Cardiac muscle cell (in vitro differentiated cells and primary cell): ENCODE measurements around the gene TAF1. TPM values are rescaled to one million over a fixed set of nuclear protein-coding genes. Genes with fewer than 3 reads are reported as not detected.
"Not testable (repeated sequence)": the region's sequence is repeated elsewhere in the genome, so short reads cannot be mapped to it uniquely, and the experiment has no call there.

ENCODE experiments used
- DNase-seq, 2 donors: peaks; one replicate each; pipeline versions ENCODE4 v3.0.0 to v3.0.0-alpha.2; 2010 to 2017; ENCODE audit warnings: low read depth in 1 of 2, low spot score in 1 of 2
- H3K27ac ChIP-seq: fragments of 200-600 bp; sonication (generic); 2 replicates; pipeline ENCODE4 v1.5.1; 2016
- H3K27me3 ChIP-seq: fragments of 200-600 bp; sonication (generic); 2 replicates; pipeline ENCODE4 v1.6.0; 2016; ENCODE audit warnings: control low read depth
- H3K36me3 ChIP-seq: fragments of 200-600 bp; sonication (generic); 2 replicates; pipeline ENCODE4 v1.5.1; 2016; ENCODE audit warnings: control low read depth
- H3K4me1 ChIP-seq: fragments of 200-600 bp; sonication (generic); 2 replicates; pipeline ENCODE4 v1.8.1; 2017; ENCODE audit warnings: low read depth, mild to moderate bottlenecking, mixed run types
- H3K4me3 ChIP-seq: fragments of 200-600 bp; sonication (generic); 2 replicates; pipeline ENCODE4 v1.5.1; 2016; ENCODE audit warnings: mild to moderate bottlenecking
- H3K9me3 ChIP-seq: fragments of 200-600 bp; sonication (generic); 2 replicates; pipeline ENCODE4 v1.5.1; 2017; ENCODE audit warnings: low read depth, mild to moderate bottlenecking, control low read depth
- CTCF ChIP-seq: IDR thresholded peaks from 2 replicates; pipeline ENCODE4 v1.5.1; 2012; ENCODE audit warnings: low read depth, mild to moderate bottlenecking, low read length
- polyA plus RNA-seq: library from polyadenylated mRNA; unstranded; fragments of >200 nt; fragmentation: Nextera tagmentation; extraction: Ambion mirVana; gene quantifications from 2 replicates; pipeline ENCODE4 v1.2.1, GENCODE V29; 2016
- total RNA-seq: library from RNA; depleted of rRNA; stranded (reverse); fragments of >200 nt; gene quantifications from 2 replicates; pipeline ENCODE4 v1.2.3, GENCODE V29; 2016

Gene TAF1
- total and polyA plus RNA-seq, 2 experiments from 2014 or later: 3.8 to 43.1 TPM

- DNase-seq: no peak
- Histone ChIP-seq H3K27me3 (no peaks in the 10 kb centered on the region), H3K27ac (peak overlapping the region; percentile 82), H3K4me1 (no peaks in the 10 kb centered on the region), H3K4me3 (peak overlapping the region; percentile 58), H3K9me3 (no peaks in the 10 kb centered on the region), H3K36me3 (no peaks in the 10 kb centered on the region)
- TF ChIP-seq CTCF: no peak
These were observed 1.2 kb downstream of the TAF1 start for GRCh38 chrX:71367396-71367795.

DNA sequence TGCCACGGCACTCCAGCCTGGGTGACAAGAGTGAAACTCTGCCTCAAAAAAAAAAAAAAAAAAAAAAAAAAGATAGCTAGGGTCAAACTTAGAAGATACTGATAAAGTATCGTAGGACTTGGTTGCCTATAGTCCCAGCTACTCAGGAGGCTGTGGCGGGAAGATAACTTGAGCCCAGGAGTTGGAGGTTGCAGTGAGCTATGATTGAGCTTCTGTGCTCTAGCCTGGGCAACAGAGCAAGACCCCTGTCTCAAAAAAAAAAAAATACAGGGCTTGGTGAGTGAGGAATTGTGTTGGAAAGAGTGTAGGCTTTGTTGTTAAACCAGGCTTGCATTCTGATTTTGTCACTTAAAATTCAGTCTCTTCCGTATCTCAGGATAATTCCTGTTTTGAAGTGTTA lies 6.2 kb downstream of the TAF1 start:
- no peak for TF ChIP-seq CTCF
- Histone ChIP-seq H3K27me3 (no peaks in the 10 kb centered on the region), H3K9me3 (no peaks in the 10 kb centered on the region), H3K4me3 (no peak overlapping the region), H3K36me3 (no peaks in the 10 kb centered on the region), H3K4me1 (no peaks in the 10 kb centered on the region), H3K27ac (no peak overlapping the region)
- DNase-seq: no peak

DNA sequence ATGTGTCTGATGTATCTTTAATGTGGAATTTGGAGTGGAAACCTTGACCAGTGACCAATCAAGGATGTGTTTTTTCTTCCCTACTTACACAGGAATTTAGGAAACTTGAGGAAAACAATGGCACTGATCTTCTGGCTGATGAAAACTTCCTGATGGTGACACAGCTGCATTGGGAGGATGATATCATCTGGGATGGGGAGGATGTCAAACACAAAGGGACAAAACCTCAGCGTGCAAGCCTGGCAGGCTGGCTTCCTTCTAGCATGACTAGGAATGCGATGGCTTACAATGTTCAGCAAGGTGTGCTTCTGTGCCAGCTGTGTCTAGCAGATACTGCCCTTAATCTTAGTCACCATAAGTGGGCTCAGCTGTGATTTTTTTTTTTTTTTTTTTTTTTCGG lies 12.6 kb downstream of the TAF1 start:
- Histone ChIP-seq H3K4me3 (no peak overlapping the region), H3K4me1 (no peaks in the 10 kb centered on the region), H3K36me3 (peaks cover 15% of the 10 kb centered on the region), H3K27ac (no peak overlapping the region), H3K9me3 (no peaks in the 10 kb centered on the region), H3K27me3 (no peaks in the 10 kb centered on the region)
- no peak for TF ChIP-seq CTCF
- peak in 1 of 2 donors; percentile 5 for DNase-seq

DNA sequence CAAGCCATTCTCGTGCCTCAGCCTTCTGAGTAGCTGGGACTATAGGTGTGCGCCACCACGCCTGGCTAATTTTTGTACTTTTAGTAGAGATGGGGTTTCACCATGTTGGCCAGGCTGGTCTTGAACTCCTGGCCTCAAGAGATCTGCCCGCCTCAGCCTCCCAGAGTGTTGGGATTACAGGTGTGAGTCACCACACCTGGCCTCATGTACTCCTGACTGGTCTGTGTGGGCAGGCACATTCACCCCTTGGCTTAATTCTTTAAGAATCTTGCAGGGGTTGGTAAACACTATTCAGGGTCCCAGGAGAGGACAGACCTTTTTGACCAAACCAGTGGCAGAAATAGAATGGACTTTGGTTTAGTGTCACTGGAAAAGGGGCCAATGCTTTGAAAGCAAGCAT lies 25.6 kb downstream of the TAF1 start:
- H3K9me3 ChIP-seq, H3K27me3 ChIP-seq, H3K4me3 ChIP-seq, H3K4me1 ChIP-seq, DNase-seq, H3K27ac ChIP-seq: not testable (repeated sequence)
- H3K36me3 ChIP-seq: peaks cover 29% of the 10 kb centered on the region

DNA sequence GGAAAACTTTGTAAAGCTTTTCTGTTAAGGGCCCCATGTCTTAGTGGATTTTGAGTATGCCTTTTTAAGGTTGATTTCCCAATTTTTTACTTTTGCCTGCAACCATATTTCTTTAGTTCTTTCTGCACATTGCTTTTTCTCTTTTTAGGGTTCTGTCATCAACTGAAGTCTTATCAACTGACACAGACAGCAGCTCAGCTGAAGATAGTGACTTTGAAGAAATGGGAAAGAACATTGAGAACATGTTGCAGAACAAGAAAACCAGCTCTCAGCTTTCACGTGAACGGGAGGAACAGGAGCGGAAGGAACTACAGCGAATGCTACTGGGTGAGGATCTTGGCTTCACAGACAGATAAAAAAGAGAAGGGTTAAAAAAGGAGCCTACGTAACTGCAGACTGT lies 27.8 kb downstream of the TAF1 start:
- Histone ChIP-seq H3K9me3 (no peaks in the 10 kb centered on the region), H3K27me3 (no peaks in the 10 kb centered on the region), H3K4me3 (no peak overlapping the region), H3K4me1 (no peaks in the 10 kb centered on the region), H3K27ac (no peak overlapping the region), H3K36me3 (peaks cover 27% of the 10 kb centered on the region)
- DNase-seq: no peak
- no peak for TF ChIP-seq CTCF

- Histone ChIP-seq H3K4me1 (no peaks in the 10 kb centered on the region), H3K27me3 (no peaks in the 10 kb centered on the region), H3K9me3 (no peaks in the 10 kb centered on the region), H3K27ac (no peak overlapping the region), H3K36me3 (peaks cover 25% of the 10 kb centered on the region), H3K4me3 (no peak overlapping the region)
- no peak for DNase-seq
- no peak for TF ChIP-seq CTCF
These were observed 30.4 kb downstream of the TAF1 start for GRCh38 chrX:71396576-71396975.
